Activated effector memory CD4-positive, alpha-beta T cell treated with Interleukin-2 at 50 U/mL for 16 hours (primary cell): ENCODE results near the gene PACSIN3.
"Not testable (repeated sequence)": the region's sequence is repeated elsewhere in the genome, so short reads cannot be mapped to it uniquely, and the experiment has no call there.

Experiments
- DNase-seq: peaks from one replicate; pipeline ENCODE4 v3.0.0-alpha.2; 2020

The PACSIN3 gene

DNA sequence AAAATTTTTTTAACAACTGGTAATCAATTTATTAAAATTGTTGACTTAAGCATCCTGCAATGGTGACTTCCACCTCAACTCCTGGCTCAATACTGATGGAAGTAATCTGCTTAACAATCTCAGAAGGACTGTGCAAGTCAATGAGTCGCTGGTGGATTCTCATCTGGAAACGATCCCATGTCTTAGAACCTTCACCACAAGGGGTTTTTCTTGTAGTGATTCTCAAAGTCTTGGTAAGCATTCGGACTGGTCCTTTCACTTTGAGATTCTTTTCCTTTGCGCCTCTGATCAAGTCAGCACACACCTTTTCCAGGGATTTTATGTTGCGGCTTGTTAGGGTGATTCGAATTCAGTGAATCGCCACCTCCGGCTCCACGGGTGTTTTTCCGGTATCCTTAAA lies 4.9 kb upstream of the PACSIN3 start:
- not testable (repeated sequence) for DNase-seq

DNA sequence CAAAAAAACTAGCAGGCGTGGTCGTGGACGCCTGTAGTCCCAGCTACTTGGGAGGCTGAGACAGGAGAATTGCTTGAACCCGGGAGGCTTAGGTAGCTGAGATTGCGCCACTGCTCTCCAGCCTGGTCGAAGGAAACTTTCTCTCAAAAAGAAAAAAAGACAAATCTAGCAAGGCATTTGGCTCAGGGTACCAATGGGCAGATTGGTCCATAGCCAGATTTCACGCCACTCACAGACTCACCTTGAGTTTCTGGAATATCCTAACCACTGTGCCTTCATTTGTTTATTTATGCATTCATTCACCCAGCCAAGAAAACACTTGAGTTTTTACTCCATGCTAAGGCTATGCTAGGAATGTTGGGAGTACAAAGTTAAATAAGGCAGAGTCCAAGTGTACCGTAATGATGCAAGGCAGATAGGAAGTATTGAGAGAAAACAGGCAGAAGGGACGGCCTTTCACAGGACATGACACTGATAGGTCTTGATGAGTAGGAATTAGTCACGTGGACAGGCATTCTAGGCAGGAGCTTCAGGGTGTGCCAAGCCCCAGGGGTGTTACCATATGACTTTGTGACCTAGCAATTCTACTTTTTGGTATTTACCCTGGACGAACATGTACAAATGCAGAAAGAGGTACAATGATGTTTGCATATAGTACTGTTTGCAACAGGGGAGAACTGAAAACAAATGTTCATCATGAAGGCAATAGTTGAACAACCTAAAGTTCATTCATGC lies 3.0 kb upstream of the PACSIN3 start:
- DNase-seq, result no peak

DNA sequence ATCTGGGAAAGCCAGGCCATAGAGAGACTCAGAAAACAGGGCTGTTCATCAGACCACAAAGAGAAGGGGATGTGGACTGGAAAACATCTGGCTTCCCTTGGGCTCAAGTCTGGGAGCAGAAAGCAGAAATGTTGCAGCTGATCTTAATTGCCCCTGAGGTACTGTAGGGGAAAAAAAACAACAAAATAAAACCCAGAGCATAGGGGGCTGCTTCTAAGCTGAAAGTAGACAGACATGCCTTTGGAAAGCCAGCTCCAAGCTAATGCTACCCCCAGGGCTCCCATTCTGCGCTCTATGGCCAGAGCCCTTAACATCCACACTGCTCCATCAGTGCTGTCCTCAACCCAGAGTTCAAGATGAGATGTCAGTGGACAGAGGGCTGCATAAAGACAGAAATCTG lies 2.0 kb upstream of the PACSIN3 start:
- no peak for DNase-seq

DNA sequence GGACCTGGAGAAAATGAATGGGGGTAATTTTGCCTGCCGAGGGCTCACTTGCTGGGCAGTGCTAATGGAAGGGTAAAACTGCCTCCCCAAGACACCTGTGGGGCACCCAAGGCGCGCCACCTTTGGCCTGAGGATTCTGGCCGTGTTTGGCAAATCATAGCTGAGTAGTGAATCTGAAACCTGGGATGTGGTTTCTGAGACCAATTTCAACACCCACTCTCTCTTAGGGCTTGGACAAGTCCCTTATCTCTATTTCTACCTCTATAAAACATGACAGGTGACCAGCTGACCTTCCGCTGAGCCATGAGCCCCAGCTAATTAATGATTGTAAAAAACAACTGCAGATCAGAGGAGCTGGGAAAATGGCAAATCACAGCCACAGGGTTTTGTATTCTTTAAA lies 1.5 kb upstream of the PACSIN3 start:
- DNase-seq, result no peak

DNA sequence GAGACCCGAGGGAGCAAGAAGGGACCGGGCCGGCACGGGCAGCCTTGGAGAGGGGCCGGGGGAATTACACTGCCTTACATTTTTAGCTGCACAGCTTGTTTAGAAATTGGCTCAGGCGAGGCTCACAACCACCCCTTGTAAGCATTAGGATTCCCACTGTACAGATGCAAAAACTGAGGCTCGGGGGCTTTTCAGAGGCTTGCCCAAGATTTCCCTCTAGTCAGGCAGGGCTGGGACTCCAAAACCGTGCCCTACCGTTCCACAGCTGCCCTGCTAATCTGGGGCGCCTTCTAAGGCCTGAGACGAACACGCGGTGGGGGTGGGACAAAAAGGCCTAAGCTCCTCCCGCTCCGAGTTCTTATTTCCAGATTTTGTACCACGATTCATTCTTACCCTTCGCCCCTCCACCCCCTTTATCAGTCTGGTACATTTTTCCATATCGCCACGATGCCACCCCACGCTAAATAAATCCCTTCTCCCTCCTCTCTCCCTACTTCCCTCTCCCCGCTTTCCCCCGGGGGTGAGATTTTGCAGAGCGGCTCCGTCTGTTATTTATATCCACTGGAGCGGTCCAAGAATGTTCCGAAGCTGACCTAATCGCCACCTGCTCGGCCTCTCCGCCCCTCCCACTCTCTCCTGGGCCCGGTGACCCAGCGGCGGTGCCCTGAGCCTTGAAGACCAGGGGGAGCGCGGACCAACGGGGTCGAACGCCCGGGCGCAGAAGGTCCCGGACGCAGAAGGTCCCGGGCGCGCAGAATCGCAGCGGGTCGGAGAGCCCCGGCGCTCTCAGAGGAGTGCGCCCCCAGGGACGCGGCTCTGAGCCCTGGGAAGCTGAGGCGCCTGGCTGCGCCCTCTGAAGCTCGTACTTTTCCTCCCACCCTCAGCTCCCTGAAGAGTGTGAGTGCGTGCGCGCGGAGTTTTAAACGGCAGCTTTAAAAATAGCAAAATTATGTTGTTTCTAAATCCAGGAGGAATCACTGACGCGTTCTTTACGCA lies 764 bp upstream of the PACSIN3 start:
- DNase-seq, result peak; percentile 12

DNA sequence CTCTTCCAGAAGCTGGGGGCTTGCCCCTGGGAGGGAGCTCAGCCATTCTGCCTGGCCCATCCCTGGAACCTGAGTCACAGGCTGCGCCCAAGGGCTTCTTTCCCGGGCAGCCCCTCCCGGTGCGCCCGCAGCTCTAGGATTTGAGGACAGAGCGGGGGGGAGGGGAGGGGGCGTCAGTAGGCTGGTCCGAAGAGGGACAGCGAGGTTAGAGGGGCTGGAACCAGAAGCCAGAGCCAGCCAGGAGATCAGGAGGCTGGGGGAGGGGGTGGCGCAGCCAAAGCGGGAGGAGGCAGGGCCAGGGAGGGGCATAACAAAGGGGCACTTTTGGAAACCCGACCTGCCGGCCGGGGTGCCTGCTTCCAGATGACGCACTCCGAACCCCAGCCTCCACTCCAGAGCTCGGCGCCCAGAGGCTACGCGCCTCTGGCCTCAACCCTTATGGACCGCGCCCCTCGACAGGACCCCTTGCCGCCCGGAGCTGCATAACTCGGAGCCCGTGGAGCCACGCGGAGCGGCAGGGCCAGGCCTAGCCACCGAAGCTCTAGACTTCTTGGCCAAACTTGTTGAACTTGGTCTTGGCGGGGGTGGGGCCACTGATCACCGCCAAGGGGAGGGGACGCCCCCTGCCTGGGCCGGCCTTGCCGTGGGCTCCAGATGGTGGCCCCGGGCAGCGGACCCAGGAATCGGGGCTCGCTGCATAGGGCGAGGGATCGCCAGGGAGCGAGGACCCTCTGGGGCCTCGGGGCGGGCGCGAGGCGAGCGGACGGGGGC lies 744 bp downstream of the PACSIN3 start:
- no peak for DNase-seq

DNA sequence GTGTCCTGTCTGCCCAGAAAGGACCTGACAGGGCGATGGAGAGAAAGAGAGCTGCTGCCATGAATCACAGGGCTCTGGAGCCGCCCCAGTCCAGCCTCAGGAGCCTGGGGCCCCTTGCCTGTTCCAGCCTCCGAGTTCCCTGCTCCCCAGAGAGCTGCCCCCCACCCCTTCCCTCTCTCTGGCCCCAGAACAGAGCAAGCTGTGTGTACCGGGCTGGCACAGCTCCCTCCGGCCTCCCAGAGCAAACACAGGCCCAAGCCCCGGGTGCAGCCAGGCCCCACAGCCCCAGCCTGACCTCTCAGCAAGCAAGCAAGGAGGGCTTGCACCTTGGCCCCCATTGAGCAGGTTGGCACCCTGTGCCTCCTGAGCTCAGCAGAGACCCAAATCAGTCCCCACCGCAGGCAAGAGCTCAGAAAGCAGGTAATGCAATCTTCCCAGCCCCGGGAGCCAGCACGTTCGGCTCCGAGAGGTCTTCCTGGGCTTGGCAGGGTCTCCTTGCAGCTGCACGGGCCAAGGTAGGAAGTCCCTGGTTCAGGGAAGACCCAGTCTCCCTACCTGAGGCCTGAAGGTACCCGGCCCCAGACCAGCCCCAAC lies 1.4 kb downstream of the PACSIN3 start:
- DNase-seq, result no peak

DNA sequence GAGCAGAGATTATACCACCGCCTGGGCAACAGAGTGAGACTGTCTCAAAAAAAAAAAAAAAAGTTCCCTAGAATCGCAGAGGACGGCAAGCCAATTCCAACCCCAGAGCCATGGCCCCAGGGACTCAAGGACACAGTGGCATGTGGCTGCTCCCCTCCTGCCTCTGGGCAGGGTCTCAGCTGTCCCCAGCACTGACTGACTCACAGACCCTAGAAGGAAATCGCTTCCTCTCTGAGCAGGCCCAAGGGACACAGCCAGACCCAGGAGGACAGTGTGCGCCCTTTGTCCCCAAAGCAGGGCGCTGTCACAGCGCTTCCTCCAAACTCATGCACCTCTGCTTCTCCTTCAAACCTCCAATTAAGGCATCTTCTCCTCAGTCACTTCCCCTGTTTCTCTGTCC lies 2.3 kb downstream of the PACSIN3 start:
- DNase-seq, result no peak

DNA sequence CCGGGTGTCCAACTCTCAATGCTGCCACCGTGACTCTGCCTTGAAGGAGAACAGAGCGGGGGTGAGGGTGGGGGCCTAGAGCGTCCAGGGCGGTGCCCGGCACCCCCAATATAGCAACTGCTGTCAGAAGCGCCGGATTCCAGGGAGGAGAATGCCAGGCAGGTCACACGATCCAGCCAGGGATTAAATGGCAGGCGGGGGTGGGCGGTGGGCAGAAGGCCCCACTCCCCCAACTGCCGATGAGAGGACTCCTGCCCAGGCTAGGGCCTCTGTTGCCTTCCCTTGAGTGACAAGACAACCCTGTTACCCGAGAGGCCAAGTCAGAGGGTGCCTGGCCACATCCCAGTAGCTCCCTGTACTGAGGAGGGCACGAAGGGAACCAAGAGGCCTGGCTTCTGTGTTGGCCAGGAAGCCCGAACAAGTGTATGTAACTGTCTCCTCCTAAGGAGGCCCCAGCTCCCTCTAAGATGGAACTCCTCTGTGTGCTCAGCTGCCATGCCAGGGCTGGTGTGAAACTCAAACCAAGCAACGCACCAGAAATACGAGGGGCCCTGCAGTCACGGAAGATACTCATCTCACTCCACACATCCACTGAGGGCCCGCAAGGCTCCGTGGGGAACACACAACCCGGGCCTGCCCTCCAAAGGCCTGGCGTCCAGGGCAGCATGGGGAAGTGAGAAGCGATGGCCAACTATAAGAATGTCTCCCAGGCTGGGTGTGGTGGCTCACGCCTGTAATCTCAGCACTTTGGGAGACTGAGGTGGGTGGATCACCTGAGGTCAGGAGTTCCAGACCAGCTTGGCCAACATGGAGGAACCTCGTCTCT lies 3.0 kb downstream of the PACSIN3 start:
- no peak for DNase-seq

DNA sequence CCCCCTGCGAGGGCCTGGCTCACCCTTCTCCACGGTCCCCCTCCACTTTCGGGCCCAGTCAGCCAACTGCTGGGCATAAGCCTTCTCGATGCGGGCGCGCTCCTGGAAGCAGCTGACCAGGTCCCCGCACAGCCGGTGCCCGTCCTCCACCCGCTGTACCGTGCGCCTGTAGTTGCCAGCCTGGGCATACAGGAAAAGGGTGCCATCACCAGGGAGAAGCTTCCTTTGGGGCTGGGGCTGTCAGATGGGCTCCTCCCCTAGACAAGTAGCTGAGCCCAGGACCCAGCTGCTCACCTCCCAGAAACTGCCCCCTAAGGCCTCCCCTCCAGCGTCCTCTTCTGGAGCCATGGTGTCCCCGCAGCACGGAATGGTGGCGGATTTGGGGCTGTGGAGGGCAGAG lies 3.9 kb downstream of the PACSIN3 start:
- no peak for DNase-seq

DNA sequence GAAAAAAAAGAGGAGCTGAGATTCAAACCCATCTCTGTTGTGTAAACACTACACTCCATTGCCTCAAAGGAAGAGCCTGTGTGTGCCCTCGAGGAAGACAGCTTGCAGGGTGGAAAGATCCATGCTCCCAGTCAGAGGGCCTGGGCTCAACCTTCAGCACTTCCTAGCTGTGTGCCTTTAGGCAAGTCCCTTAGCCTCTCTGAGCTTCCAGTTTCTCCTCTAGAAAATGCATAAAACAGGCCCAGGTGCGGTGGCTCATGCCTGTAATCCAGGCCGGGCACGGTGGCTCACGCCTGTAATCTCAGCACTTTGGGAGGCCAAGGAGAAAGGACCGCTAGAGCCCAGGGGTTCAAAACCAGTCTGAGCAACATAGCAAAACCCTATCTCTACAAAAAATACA lies 5.0 kb downstream of the PACSIN3 start:
- DNase-seq, result no peak

DNA sequence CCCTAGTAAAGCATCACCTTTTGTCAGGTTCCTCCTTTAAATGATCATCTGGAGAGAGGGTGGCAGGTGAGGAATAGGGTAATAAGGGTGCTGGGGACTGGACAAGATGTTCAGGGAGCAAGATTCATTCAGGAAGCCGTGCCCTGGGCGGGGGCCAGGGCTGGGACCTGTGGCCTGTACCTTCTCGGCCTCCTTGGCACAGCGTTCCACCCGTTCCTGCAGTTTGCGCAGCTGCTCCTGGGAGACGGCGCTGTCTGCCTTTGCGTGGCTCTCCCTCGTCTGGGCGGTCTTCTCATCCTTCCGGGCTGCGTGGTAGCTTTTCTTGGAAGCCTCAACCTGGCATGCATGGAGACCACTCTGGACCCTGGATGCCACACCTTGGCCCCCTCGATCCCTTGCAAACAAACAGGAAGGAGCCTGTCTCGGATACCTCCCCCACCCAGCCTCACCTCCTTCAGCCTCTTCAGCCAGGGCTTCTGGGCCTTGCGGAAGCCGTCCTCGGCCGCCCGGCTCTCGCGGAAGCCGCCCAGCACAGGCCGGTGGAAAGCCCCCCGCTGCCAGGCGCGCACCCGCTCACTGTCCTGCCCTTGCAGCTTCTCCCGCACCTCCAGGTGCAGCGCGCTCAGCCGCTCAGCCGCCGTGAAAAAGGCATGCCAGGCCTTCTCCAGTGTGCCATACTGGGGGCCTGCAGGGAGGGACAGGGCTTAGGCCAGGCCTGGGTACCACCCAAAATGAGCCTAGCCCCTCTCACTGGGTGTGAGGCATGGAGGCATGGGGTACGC lies 6.0 kb downstream of the PACSIN3 start:
- no peak for DNase-seq

DNA sequence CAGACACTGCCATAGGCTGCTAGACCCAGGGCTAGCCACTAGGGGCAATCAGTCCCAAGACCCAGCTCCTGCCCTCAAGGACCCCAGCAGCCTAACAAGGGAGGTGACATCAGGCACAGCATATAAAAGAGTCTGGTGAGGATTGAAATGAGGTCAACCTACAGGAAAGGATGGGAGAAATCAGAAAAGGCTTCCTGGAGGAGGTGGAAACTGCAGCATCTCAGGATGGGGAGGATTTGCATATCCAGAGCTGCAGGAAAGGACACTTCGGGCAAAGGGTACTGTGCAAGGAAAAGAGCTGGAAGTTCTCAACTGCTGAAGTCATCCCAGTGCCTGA lies 6.6 kb downstream of the PACSIN3 start:
- DNase-seq, result peak; percentile 12

DNA sequence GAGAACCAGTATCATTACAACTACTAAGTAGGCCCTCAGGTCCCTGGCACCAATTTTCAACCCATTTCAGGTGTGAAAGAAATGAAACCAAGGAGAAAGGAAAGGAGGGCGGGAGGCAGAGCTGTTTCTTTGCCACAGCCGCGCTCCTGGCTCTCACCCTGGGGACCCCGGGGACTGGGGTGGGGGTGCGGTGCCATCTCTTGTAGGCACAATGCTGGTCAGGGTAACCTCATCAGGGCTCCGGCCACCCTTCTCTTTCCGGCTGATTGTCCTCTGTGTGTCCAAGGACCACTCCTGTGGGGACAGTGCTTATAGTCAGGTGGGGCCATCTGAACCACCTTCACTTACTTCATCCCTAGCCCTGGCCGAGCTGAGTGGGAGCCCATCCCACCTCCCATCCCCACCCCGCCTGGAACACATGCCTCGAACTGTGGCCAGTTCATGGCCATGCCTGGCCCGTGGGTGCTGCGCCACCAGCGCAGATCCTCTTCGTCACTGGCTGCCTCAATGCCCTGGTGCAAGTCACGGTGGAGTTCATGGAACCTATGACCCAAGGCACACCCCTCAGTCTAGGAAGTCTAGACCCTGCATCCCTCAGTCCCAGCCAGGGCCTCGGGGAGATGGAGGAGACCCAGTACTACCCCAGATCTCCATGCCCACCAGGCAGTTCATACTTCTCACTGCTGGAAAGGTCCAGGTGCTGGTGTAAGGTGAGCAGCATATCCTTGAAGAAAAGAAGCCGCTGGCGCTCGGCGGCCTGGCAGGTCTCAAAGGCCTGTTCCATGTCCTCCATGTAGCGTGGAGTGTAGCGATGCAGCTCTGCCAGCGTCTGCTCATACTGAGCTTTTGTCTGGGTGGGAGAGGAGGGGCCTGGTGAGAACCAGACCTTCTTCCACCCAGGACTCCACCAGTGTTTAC lies 7.2 kb downstream of the PACSIN3 start:
- no peak for DNase-seq

DNA sequence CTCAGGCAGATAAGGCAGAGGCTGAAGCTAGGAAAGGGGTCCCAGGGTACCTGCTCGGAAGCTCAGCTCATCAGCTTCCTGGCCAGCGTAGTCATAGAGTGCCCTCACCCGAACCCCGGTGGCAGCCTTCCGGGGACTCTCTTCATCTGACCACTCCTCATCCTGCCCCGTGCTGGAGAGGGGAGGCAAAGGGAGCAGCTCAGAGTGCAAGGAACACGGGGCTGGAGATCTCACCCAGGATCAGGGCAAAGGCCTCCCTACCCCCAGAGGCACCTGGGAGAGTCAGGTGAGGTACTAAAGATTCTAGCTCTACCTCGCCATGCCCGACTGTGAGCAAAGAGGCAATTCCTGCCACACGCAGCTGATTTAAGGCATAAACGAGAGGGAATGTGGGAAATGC lies 7.9 kb downstream of the PACSIN3 start:
- no peak for DNase-seq

DNA sequence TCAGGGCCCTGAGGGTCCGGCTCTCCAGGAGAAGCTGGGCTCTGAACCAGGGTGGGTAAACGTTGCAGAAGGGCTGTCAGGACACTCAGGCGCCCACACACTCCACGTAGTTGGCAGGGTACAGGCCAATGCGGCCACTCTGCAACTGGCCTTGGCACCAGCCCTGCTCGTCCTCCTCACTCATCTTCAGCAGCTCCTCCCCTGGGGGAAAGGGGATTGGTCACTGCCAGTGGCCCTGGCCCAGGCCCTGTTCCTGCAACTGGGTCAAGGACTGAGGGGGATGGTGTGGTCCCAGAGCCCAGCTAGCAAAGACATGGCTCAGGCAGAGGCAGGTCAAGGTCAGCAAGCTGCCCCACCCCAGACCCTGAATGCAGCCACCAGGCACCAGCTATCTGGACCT lies 8.4 kb downstream of the PACSIN3 start:
- DNase-seq, result no peak

DNA sequence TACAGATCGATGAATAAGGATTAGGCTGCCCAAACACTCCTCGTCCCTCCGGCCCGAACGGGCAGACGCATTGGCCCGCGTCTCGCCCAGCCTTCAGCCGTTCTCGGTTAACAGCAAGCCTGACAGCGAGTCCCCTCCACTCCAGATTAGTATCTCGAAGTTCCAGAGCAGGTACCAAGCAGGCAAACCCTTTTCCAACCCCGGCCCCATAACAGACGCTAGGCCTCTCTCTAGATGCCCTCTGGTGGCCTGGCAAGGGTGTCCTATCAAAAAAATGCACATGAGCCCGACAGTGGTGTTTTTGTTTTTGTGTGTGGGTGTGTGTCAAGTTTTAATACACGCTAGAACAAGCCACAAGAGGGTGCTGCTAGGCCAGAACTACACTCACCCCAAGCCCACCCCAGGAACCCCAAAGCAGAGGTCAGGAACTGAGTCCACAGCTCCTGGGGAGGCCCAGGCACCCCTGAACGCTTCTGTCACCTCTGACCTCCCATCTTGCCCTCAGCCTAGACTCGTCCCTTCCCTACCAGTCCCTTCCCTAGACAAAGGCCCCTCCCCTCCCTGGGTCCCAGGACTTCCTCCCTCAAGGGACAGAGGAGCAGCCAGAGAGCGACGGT lies 8.9 kb downstream of the PACSIN3 start:
- DNase-seq, result peak; percentile 68

DNA sequence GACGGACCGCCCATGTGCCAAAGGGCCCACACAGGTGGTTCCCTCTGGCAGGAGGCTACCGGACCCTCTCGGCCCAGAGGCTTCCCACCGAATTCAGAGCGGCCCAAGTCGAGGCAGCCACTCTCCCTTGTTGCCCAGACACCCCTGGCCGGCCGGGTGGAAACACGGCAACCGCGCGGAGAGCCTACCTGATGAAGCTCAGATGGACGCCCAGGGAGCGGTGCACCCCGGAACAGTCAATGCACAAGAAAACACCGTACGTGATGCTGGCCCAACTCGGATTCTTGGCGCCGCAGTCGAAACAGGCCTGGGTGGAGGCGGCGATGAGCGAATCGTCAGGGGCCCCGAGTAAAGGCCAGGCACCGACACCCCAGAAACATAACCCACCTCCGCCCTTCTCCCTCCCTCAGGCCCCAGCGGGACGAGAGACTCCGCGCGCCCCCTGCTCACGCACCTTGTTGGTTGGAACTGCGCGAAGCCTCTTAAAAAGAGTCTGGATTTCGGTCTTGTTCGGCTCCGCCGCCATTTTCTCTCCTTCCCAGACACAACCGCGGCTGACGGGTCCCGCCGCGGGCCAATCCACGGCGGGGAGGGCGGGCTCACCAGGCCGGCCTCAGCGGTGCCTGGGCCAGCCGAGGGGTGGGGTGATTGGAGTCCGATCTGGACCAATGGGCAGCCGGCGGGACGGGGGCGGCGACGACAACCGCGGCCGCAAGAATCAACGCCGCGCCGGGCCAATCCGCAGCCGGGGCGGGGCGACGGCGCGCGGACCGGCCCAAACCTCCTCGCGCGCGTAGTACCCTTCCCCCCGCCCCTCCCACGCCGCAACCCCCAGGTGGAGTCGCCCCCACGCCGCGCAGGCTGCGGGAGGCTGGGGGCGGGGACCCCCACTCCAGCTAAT lies 9.7 kb downstream of the PACSIN3 start, which contains the start of gene ARFGAP2:
ARFGAP2 (minus strand) TSS at position 552 of the 901 bp plus-strand sequence; CDS start at position 526, 26 bp downstream.
- DNase-seq, result peak; percentile 95
